PC-3 (cell line): Measurements from ENCODE around the gene PGS1. TPM values are rescaled to one million over a fixed set of nuclear protein-coding genes. Genes with fewer than 3 reads are reported as not detected.

Experiments used
- ATAC-seq: fragments of 200-7000 bp; cut with Tn5 transposase; 2 replicates; pipeline ENCODE4 v1.9.1; 2020; ENCODE audit warnings: mild to moderate bottlenecking, moderate library complexity
- BruUV-seq: library from RNA; stranded (reverse); fragments of 400-500 nt; replicated peaks from 2 replicates; lab custom pipeline; 2021; lab: Mats Ljungman, UMichigan
- CTCF ChIA-PET: fragments of 300-600 bp; sonication (Branson Sonifier 250); formaldehyde crosslinking; loops from one replicate; lab custom pipeline; 2022; ENCODE audit warnings: antibody characterized with exemption; lab: Charles Lee
- POLR2A ChIA-PET: fragments of 300-600 bp; sonication (Branson Sonifier 250); formaldehyde crosslinking; loops from one replicate; lab custom pipeline; 2022; ENCODE audit warnings: antibody characterized with exemption; ENCODE audit not compliant: unreplicated experiment; lab: Charles Lee
- DNase-seq: peaks from one replicate; pipeline ENCODE4 v3.0.0-alpha.2; 2015
- H2AFZ ChIP-seq: fragments of 300-600 bp; sonication (generic); 2 replicates; pipeline ENCODE4 v1.6.0; 2016; ENCODE audit warnings: antibody characterized with exemption, low read length
- H3F3A ChIP-seq: fragments of 300-600 bp; sonication (generic); one replicate; pipeline ENCODE4 v1.6.0; 2017; ENCODE audit warnings: antibody characterized with exemption, low read length, control low read depth, mild to moderate bottlenecking; ENCODE audit not compliant: unreplicated experiment
- H3K27ac ChIP-seq: fragments of 300-600 bp; sonication (generic); 2 replicates; pipeline ENCODE4 v1.5.1; 2016; ENCODE audit warnings: mild to moderate bottlenecking, low read length
- H3K27me3 ChIP-seq: fragments of 300-600 bp; sonication (generic); 2 replicates; pipeline ENCODE4 v1.6.1; 2016; ENCODE audit warnings: low read length, mixed read lengths
- H3K36me3 ChIP-seq: fragments of 300-600 bp; sonication (generic); 2 replicates; pipeline ENCODE4 v1.6.1; 2016; ENCODE audit warnings: low read depth, mixed run types, low read length, mixed read lengths
- H3K4me1 ChIP-seq: fragments of 300-600 bp; sonication (generic); 2 replicates; pipeline ENCODE4 v1.5.1; 2016; ENCODE audit warnings: low read length; ENCODE audit not compliant: insufficient read depth
- H3K4me2 ChIP-seq: fragments of 300-600 bp; sonication (generic); 2 replicates; pipeline ENCODE4 v1.6.0; 2016; ENCODE audit warnings: low read length
- H3K4me3 ChIP-seq: fragments of 300-600 bp; sonication (generic); 2 replicates; pipeline ENCODE4 v1.5.1; 2016; ENCODE audit warnings: mild to moderate bottlenecking, low read length, mixed read lengths
- H3K79me2 ChIP-seq: fragments of 300-600 bp; sonication (generic); 2 replicates; pipeline ENCODE4 v1.6.1; 2017; ENCODE audit warnings: low read length, mixed read lengths
- H3K9ac ChIP-seq: fragments of 300-600 bp; sonication (generic); 2 replicates; pipeline ENCODE4 v1.6.0; 2016; ENCODE audit warnings: mild to moderate bottlenecking, low read length
- H3K9me2 ChIP-seq: fragments of 300-600 bp; sonication (generic); replicated peaks from 2 replicates; pipeline ENCODE4 v1.6.1; 2016; ENCODE audit warnings: mixed run types, low read length, mixed read lengths
- H3K9me3 ChIP-seq: fragments of 300-600 bp; sonication (generic); 2 replicates; pipeline ENCODE4 v1.6.1; 2016; ENCODE audit warnings: low read length, mixed read lengths
- H4K20me1 ChIP-seq: fragments of 300-600 bp; sonication (generic); 2 replicates; pipeline ENCODE4 v1.6.1; 2016; ENCODE audit warnings: low read length, mixed read lengths
- CTCF ChIP-seq: fragments of 300-600 bp; sonication (generic); conservative IDR thresholded peaks from 2 replicates; pipeline ENCODE4 v1.5.1; 2017; ENCODE audit warnings: antibody characterized with exemption, low read depth, mild to moderate bottlenecking, low read length
- EZH2 ChIP-seq: fragments of 300-600 bp; sonication (generic); IDR thresholded peaks from one replicate; pipeline ENCODE4 v1.6.1; 2017; ENCODE audit warnings: antibody characterized with exemption, mild to moderate bottlenecking, low read length; ENCODE audit not compliant: unreplicated experiment
- EZH2phosphoT487 ChIP-seq: fragments of 300-600 bp; sonication (generic); IDR thresholded peaks from 2 replicates; pipeline ENCODE4 v1.6.1; 2018; ENCODE audit warnings: mild to moderate bottlenecking, antibody characterized with exemption, low read length, borderline replicate concordance
- intact Hi-C: fragments of 100-400 bp; cut with micrococcal nuclease; formaldehyde crosslinking; loops from 2 replicates; pipeline ENCODE4 v1.9.0; 2023
- total RNA-seq: library from RNA; depleted of rRNA; stranded (reverse); fragments of >200 nt; gene quantifications from 2 replicates; pipeline ENCODE4 v1.2.3, GENCODE V29; 2014

Gene PGS1
- total RNA-seq, 1 experiment from 2014 or later, result 47.0 TPM

- no peak overlapping the region for H3K4me2 ChIP-seq
- no peaks in the 10 kb centered on the region for H3K36me3 ChIP-seq
- H3K4me1 ChIP-seq, result 0 out of 2 replicates have a peak, but pooled peaks cover under 1% of the 10 kb centered on the region
- no peaks in the 10 kb centered on the region for H3F3A ChIP-seq
- H2AFZ ChIP-seq, result no peak overlapping the region
- no peaks in the 10 kb centered on the region for H3K9me3 ChIP-seq
- ATAC-seq, result no peak
- H3K9me2 ChIP-seq, result no peaks in the 10 kb centered on the region
- no peak overlapping the region for H3K27ac ChIP-seq
- DNase-seq, result no peak
- POLR2A ChIA-PET, result interaction anchor here (0.5 kb wide), 1 partner anchor 26 kb away, joined by 3 read pairs; no protein-coding TSS in a partner anchor
- CTCF ChIA-PET, result no interaction called here
- H3K27me3 ChIP-seq, result no peaks in the 10 kb centered on the region
- BruUV-seq, result no TSS peak
- intact Hi-C loops, result no loop called here
- H4K20me1 ChIP-seq, result no peaks in the 10 kb centered on the region
- TF ChIP-seq CTCF (no peak), EZH2 (no peak)
- no peak overlapping the region for H3K4me3 ChIP-seq
- no peaks in the 10 kb centered on the region for H3K79me2 ChIP-seq
- H3K9ac ChIP-seq, result no peak overlapping the region
Measured at GRCh38 chr17:78366109-78366848, 12.2 kb upstream of the PGS1 start.

- H3K4me3 ChIP-seq, result no peak overlapping the region
- no peaks in the 10 kb centered on the region for H3K4me1 ChIP-seq
- CTCF ChIA-PET, result no interaction called here
- no peaks in the 10 kb centered on the region for H3K9me2 ChIP-seq
- no peak for TF ChIP-seq EZH2phosphoT487
- no peak for TF ChIP-seq CTCF
- TF ChIP-seq EZH2, result no peak
- no peaks in the 10 kb centered on the region for H3K36me3 ChIP-seq
- DNase-seq (no peak), ATAC-seq (no peak)
- intact Hi-C loops, result no loop called here
- no peak overlapping the region for H3K4me2 ChIP-seq
- H2AFZ ChIP-seq, result no peak overlapping the region
- H3K79me2 ChIP-seq, result no peaks in the 10 kb centered on the region
- no peaks in the 10 kb centered on the region for H3K27me3 ChIP-seq
- H3K9me3 ChIP-seq, result no peaks in the 10 kb centered on the region
- no TSS peak for BruUV-seq
- no peaks in the 10 kb centered on the region for H4K20me1 ChIP-seq
- no peaks in the 10 kb centered on the region for H3F3A ChIP-seq
- H3K9ac ChIP-seq, result no peak overlapping the region
- POLR2A ChIA-PET, result interaction anchor here (0.5 kb wide), 1 partner anchor 25 kb away, joined by 3 read pairs; no protein-coding TSS in a partner anchor
- H3K27ac ChIP-seq, result no peak overlapping the region
Measured at GRCh38 chr17:78367193-78367592, 11.3 kb upstream of the PGS1 start.

- BruUV-seq, result no TSS peak
- Histone ChIP-seq H3K9me2 (no peaks in the 10 kb centered on the region), H3K9ac (no peak overlapping the region), H2AFZ (no peak overlapping the region), H3K4me3 (no peak overlapping the region), H3K4me1 (no peaks in the 10 kb centered on the region), H3K9me3 (no peaks in the 10 kb centered on the region), H3K36me3 (no peaks in the 10 kb centered on the region), H3K4me2 (no peak overlapping the region), H3K27me3 (no peaks in the 10 kb centered on the region), H3K79me2 (no peaks in the 10 kb centered on the region), H4K20me1 (no peaks in the 10 kb centered on the region), H3F3A (no peaks in the 10 kb centered on the region), H3K27ac (no peak overlapping the region)
- TF ChIP-seq EZH2 (no peak), CTCF (no peak), EZH2phosphoT487 (no peak)
- DNase-seq (no peak), ATAC-seq (no peak)
- ChIA-PET POLR2A (interaction anchor here (0.6 kb wide), 1 partner anchor 48 kb away, joined by 3 read pairs; no protein-coding TSS in a partner anchor), CTCF (interaction anchor here (0.6 kb wide), 1 partner anchor 53 kb away, joined by 4 read pairs; no protein-coding TSS in a partner anchor)
- intact Hi-C loops, result no loop called here
Measured at GRCh38 chr17:78368348-78368747, 10.1 kb upstream of the PGS1 start.
